ENCODE data around the gene TBK1.

TBK1 gene

DNA sequence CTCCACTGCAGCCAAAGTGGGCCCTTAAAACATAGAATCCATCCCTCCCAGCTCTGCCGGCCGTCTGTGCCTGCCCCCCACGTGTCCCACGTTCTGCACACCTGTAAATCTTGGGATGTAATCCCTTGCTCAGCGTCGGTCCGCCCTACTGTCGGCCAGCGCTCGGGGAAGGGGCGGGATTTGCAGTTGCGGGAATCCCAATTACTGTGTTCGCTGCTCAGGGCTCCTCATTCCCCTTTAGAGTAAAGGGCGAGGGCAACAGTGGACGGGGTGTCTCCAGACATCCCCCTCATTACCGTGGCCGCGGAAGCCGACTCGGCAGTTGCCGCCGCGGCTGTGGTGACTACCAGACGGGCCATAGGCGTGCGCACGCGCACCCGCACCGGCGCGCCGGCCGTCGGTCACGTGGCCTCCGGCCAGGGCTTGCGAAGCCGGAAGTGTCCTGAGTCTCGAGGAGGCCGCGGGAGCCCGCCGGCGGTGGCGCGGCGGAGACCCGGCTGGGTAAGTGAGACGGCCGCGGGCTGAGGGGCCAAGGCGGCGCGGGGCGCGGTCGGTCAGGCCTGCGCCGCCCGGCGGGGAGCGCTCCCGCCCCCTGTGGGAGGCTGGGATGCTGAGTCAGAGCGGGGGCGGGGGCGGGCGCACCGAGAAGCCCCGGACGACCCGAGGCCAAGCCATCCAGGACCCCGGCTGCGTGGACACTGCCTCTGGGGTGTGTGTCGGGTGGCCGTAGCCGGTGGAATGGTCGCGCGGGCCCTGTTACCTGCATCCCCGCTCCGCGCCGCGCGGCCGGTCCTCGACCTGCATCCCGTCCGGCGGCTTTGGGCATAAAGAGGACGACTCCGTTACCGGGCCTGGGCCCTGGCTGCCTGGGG is at the start of gene TBK1:
Gene TBK1 (plus strand): TSS at position 434 of the 872 bp plus-strand sequence. CDS start 3,751 bp downstream, outside the sequence.
- DNase-seq, result peak; percentile 86

DNA sequence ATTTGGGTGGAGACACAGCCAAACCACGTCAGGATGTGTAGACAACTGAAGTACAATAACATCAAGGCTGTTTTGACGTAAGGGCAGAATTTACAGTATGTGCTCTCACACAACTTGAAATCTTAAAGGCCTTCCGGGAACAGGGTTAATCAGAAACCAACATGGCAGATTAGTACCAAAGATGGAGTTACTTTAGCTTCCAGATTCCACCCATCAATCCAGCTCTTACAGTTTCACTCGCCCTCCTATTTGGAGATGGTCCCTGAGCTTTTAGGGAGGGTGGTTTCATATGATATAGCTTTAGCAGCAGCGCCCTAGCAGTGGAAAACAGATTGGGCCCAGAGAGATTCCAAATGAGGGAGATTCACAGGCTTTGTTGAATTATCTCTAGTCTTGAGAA is 49.7 kb upstream of the TBK1 start:
- no peak for DNase-seq

GRCh38 chr12:64403707-64404469 is 48.0 kb upstream of the TBK1 start, which contains the start of gene XPOT:
XPOT (plus strand) TSS chr12:64404392; CDS start chr12:64410036, 5,644 bp downstream.
- DNase-seq, result peak; percentile 88

GRCh38 chr12:64404470-64405256 is 47.3 kb upstream of the TBK1 start:
- DNase-seq, result peak; percentile 62

DNA sequence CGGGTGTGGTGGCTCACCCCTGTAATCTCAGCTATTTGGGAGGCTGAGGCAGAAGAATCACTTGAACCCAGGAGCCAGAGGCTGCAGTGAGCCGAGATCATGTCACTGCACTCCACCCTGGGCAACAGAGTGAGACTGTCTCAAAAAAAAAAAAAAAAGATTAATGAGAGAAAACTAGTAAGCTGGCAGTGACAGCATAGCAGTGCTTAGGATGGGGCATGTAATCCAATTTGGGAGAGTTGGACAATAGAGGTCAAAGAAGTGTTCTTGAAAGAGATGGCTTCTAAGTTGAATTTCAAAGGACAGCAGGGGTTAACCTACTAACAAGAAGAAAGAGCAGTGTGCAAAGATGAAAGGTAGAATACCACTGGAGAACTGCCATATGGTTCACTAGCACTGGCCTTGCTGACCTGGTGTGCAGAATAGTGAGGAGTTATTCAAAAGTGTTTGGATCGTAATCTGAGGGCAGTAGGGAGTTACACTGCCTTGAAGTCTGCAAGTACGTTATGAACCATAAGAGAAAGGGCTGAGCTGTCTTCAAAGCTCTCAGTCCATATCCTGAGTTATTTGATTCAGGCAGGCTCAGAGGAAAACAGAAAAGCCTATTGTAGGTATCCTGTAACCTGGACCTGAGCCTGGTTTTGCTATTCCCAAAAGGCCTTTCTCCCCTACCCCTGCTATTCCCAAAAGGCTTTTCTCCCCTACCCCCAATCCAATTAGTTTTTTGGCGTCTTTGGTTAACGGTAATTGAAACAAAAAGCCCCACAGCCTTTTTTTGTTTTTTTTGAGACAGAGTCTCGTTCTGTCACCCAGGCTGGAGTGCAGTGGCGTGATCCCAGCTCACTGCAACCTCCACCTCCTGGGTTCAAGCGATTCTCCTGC is 44.3 kb upstream of the TBK1 start:
- no peak for DNase-seq

DNA sequence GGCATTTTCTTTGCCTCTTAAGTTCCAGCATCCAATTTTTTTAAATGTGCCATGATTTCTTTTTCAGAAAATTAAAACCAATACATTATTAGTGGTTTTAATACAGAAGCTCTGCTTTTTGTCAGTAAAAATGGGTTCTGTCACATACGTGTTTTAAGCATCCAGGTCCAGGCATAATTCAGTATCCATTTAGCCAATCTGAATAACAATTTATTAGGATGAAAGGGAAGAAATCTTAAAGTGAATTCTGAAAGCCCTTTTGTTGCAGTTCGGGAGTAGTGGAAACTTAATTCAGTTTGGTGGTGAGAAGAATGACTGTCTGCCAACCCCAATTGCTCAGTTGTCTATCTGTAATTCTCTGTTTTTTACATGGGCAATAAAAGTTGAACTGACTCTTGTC is 40.5 kb upstream of the TBK1 start:
- DNase-seq, result no peak

DNA sequence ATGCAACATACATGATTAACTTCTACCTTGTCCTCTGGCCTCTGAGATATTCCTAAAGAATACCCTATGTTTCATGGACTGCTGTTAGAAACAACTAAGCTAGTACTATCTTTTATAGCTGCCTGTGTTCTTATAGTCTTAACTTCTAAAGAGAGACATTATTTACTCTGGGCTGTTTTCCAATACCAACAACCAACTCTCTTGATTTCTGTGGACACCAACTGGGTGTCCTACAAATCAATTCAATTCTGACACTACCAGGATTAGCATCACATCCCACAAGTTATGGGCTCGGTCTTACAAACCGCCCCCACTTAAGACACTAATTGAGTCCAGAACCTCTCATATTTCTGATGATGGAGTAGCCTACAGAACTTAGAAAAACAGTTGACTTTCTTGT is 39.5 kb upstream of the TBK1 start:
- DNase-seq, result no peak

DNA sequence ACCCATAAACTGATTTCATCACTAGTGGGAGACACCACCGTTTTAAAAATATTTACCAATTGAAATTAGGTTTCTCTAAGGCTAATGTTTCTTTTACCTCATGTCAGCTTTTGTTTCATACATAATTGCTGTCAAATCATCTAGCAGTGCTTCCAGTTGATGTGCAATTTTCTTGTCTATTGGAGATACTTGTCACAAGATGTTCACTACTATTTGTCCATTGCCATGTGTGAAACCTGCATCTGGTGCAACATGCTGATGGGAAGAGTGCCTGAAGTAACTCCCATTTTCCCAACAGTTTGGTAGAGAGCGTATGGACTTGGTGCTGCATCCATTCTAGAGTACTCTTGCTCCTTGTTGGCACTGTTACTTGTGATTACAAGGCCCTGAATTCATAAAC is 38.0 kb upstream of the TBK1 start:
- no peak for DNase-seq

GRCh38 chr12:64418209-64418608 is 33.7 kb upstream of the TBK1 start:
- no peak for DNase-seq

- no peak for DNase-seq
Measured at GRCh38 chr12:64419696-64420095, 32.2 kb upstream of the TBK1 start.

- DNase-seq, result no peak
Measured at GRCh38 chr12:64427988-64428387, 23.9 kb upstream of the TBK1 start.

DNA sequence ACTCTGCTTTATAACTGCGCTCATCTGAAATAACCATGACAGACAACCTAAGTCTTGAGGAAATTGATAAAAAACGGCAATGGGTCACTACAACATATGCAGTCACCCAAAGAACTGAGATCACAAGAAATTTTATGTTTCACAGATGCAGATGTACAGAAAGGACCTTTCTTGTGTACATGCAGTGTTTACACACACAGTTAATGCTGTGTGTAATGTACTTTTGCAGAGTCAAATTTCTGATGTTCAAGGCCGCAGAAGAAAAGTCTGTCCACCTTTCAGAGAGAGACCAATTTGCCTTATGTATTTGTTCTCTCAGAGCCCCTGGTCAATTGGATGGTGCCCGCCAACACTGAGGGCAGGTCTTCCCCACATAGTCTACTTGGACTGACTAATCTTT is 23.0 kb upstream of the TBK1 start:
- DNase-seq, result no peak

DNA sequence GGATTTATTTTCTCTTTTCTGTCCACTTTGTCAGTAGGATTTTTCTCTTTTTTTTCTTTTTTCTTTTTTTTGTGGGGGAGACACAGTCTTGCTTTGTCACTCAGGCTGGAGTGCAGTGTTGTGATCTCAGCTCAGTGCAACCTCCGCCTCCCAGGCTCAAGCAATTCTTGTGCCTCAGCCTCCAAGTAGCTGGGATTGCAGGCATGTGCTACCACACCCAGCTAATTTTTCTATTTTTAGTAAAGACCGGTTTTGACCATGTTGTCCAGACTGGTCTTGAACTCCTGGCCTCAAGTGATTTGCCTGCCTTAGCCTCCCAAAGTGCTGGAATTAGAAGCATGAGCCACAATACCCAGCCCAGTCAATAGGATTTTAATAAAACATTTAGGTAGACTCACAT is 21.0 kb upstream of the TBK1 start:
- no peak for DNase-seq

GRCh38 chr12:64431791-64432190 is 20.1 kb upstream of the TBK1 start:
- DNase-seq, result no peak

GRCh38 chr12:64433915-64434314 is 18.0 kb upstream of the TBK1 start:
- DNase-seq, result no peak

DNA sequence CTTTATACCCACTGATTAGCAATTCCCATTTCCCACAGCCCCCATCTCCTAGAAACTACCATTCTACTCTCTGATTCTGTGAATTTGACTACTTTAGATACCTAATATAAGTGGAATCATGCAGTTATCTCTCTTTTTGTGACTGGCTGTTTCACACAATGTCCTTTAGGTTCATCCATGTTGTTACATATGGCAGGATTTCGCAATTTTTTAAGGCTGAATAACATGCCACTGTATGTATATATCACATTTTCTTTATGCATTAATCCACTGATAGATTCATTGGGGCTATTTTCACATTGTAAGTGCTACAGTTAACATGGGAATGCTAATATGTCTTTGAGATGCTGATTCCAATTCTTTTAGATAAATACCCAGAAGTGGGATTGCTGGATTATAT is 11.8 kb upstream of the TBK1 start:
- DNase-seq, result no peak

GRCh38 chr12:64445490-64445889 is 6.4 kb upstream of the TBK1 start:
- no peak for DNase-seq

DNA sequence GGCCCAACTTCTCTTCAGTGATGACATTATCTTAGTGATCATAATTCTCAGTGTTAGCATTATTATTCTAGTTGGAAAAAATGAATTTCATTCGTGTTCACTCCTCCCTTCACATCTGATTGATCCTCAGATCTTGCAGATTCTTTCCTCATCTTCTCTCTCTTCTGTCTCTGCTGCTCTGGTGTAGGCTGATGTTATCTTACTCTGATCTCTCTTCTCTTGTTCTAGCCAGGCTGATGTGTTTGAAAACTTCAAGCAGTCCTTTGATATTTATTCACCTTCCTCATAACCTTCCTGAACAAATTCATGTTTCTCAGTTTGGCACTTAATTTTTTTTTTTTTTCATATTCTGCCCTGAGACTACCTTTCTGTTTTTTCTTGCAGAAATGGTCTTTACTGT is 5.6 kb upstream of the TBK1 start:
- no peak for DNase-seq

DNA sequence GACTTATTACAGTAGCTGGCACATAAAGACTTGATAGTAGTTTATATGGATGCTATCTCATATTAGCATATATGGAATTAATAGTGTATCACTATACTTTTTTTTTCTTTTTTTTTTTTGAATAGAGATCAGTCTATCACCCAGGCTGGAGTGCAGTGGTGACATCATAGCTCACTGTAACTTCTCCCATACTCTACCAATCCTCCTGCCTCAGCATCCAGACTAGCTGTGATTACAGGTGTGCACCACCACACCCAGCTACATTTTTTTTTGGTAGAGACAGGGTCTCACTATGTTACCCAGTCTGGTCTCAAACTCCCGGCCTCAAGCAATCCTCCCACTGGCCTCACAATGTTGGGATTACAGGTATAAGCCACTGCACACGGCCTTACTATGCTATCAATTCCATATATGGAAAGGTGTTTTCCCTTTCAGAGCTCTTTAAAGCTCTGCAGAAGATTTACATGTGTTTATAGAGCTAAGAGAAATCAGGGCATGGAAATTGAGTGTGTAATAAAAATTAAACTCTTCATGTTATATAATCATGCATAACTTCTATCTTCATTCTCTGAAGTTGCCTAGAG is 1.8 kb upstream of the TBK1 start:
- no peak for DNase-seq

GRCh38 chr12:64450711-64451486 is 1.0 kb upstream of the TBK1 start:
- peak; percentile 17 for DNase-seq

Measured in kidney glomerular epithelial cell (primary cell).